ENCODE data around the gene ST8SIA1. TPM values are rescaled to one million over a fixed set of nuclear protein-coding genes. Genes with fewer than 3 reads are reported as not detected.

Gene ST8SIA1
- total RNA-seq, 2 donors from 2014 or later: 1.2 to 2.7 TPM

- Histone ChIP-seq H3K4me3 (no peak overlapping the region), H3K27me3 (no peaks in the 10 kb centered on the region), H3K9me3 (no peaks in the 10 kb centered on the region), H3K27ac (no peak overlapping the region), H3K4me1 (no peaks in the 10 kb centered on the region), H3K36me3 (no peaks in the 10 kb centered on the region), H3K9ac (ENCODE audit: low read depth in 2 of 2, low read length in 2 of 2) (no peak overlapping the region)
- intact Hi-C loops (cut with DNase I): no loop called here
- no peak for DNase-seq
- no peak for TF ChIP-seq CTCF (IDR thresholded peaks at IDR 0.05)
Observed at GRCh38 chr12:22248571-22249115, 85.9 kb downstream of the ST8SIA1 start.

- Histone ChIP-seq H3K27me3 (no peaks in the 10 kb centered on the region), H3K9ac (ENCODE audit: low read depth in 2 of 2, low read length in 2 of 2) (no peak overlapping the region), H3K4me3 (no peak overlapping the region), H3K9me3 (no peaks in the 10 kb centered on the region), H3K36me3 (no peaks in the 10 kb centered on the region), H3K27ac (no peak overlapping the region), H3K4me1 (no peaks in the 10 kb centered on the region)
- intact Hi-C loops (cut with DNase I): no loop called here
- TF ChIP-seq CTCF (IDR thresholded peaks at IDR 0.05): no peak
- no peak for DNase-seq
Observed at GRCh38 chr12:22248121-22248520, 86.4 kb downstream of the ST8SIA1 start.

GRCh38 chr12:22246217-22246846 lies 88.2 kb downstream of the ST8SIA1 start:
- no peak for TF ChIP-seq CTCF (IDR thresholded peaks at IDR 0.05)
- Histone ChIP-seq H3K36me3 (no peaks in the 10 kb centered on the region), H3K27ac (no peak overlapping the region), H3K9ac (ENCODE audit: low read depth in 2 of 2, low read length in 2 of 2) (no peak overlapping the region), H3K4me3 (no peak overlapping the region), H3K27me3 (no peaks in the 10 kb centered on the region), H3K4me1 (no peaks in the 10 kb centered on the region), H3K9me3 (no peaks in the 10 kb centered on the region)
- intact Hi-C loops (cut with DNase I): no loop called here
- DNase-seq: no peak

- Histone ChIP-seq H3K27me3 (no peaks in the 10 kb centered on the region), H3K36me3 (no peaks in the 10 kb centered on the region), H3K27ac (no peak overlapping the region), H3K4me1 (no peaks in the 10 kb centered on the region), H3K4me3 (no peak overlapping the region), H3K9me3 (no peaks in the 10 kb centered on the region), H3K9ac (ENCODE audit: low read depth in 2 of 2, low read length in 2 of 2) (no peak overlapping the region)
- DNase-seq: no peak
- intact Hi-C loops (cut with DNase I): no loop called here
- TF ChIP-seq CTCF (IDR thresholded peaks at IDR 0.05): no peak
Observed at GRCh38 chr12:22242726-22243125, 91.8 kb downstream of the ST8SIA1 start.

- no peaks in the 10 kb centered on the region for H3K27me3 ChIP-seq
- no peaks in the 10 kb centered on the region for H3K36me3 ChIP-seq
- intact Hi-C loops (cut with DNase I): no loop called here
- no peak overlapping the region for H3K4me3 ChIP-seq
- no peaks in the 10 kb centered on the region for H3K9me3 ChIP-seq
- no peaks in the 10 kb centered on the region for H3K4me1 ChIP-seq
- no peak overlapping the region for H3K27ac ChIP-seq
- no peak for DNase-seq
- no peak overlapping the region for H3K9ac ChIP-seq (ENCODE audit: low read depth in 2 of 2, low read length in 2 of 2)
- TF ChIP-seq CTCF (IDR thresholded peaks at IDR 0.05): no peak
Observed at GRCh38 chr12:22238211-22238610, 96.3 kb downstream of the ST8SIA1 start.
